ENCODE results near the gene NANOS2. TPM values are rescaled to one million over a fixed set of nuclear protein-coding genes. Genes with fewer than 3 reads are reported as not detected.

The NANOS2 gene
- total RNA-seq, 4 donors from 2014 or later: not detected

DNA sequence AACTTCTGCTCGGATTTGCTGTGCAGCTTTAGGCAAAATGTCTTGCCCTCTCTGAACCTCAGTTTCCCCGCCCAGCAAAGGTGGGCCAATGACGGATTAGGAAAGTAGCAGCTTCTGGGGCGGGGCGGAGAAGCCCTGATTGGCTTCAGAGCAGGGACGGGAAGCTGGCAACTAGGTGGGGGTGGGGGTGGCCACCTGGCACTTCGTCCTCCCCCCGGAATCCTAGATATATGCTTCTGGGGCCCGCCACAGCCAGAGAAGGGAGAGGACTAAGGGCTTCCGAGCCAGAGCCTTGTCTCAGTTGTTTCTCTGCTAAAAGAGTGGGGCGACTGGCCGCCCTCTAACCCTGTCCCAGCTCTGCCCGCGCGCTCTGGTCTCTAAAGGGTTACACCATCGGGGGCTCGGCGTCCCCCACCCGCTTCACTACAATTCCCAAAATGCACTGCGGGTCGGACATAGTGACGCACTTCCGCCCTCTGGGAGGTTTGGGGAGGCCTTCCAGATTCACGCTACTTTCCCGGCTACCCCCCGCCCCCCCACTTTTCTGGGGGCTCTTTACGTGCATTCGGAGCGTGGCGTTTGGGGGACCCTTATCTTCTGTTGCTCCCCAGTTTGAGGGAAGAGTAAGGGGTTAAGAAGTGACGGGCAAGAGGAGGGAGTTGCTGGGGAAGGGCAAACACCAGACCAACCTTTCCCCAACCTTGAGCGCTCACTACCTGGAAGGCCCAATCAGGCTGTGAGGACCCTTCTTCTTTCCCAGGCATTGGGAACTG, 28.0 kb downstream of the NANOS2 start:
- intact Hi-C loops (cut with DNase I; ENCODE audit: low total_unique reads): no loop called here

DNA sequence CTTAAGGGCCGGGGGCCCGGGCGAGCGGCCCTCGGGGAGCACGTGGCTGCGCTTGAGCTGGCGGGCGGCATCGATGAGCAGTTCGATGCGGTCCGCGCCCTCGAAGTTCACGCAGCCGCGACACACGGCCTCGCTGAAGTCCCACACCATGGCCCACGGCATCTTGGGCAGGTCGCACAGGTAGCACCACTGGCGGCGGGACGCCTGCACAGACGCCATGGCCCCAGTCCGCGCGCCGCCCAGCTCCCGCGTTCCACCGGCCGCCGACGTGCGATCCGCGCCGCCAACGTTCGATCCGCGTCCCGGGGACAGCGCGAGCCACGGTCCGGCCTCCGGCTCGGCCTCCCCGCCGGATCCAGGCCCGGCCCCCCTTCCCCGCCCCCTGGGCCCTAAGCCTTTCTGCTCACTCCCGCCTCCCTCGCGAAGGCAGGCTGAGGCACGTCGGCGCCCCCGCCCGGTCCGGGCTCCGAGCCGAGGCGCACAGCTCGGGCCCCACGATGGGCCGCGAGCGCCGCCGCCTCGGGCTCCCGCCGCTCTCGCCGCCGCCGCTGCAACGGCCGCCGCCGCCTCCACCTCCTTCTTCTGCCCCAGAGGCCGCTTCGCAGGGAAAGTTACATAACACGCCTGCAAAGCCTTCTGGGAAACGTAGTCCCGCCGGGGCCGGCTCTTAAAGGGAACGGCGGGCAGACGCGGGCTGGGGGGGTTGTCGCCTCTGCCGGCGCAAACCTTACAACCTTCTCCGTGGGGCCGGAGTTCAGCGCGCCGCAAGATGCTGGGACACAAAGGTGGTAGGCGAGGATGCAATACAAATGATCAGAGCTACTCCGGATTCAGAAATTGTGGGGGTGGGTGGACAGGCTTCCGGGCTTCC, 28.8 kb downstream of the NANOS2 start, which contains the start of gene IRF2BP1:
TSS of gene IRF2BP1 (minus strand) at position 586 of the 871 bp plus-strand sequence. CDS start at position 219, 367 bp downstream.
- intact Hi-C loops (cut with DNase I; ENCODE audit: low total_unique reads): no loop called here
- 1% methylated on average over 60 to 64 of the region's 107 CpGs for WGBS, 2 donors
- peak; percentile 91 to 99 for DNase-seq (ENCODE audit: low spot score in 2 of 2)
- H3K4me3 ChIP-seq (ENCODE audit: low read depth, poor library complexity, severe bottlenecking): peak within 1 kb of the TSS; percentile 51
- TF ChIP-seq, protein P1, sequence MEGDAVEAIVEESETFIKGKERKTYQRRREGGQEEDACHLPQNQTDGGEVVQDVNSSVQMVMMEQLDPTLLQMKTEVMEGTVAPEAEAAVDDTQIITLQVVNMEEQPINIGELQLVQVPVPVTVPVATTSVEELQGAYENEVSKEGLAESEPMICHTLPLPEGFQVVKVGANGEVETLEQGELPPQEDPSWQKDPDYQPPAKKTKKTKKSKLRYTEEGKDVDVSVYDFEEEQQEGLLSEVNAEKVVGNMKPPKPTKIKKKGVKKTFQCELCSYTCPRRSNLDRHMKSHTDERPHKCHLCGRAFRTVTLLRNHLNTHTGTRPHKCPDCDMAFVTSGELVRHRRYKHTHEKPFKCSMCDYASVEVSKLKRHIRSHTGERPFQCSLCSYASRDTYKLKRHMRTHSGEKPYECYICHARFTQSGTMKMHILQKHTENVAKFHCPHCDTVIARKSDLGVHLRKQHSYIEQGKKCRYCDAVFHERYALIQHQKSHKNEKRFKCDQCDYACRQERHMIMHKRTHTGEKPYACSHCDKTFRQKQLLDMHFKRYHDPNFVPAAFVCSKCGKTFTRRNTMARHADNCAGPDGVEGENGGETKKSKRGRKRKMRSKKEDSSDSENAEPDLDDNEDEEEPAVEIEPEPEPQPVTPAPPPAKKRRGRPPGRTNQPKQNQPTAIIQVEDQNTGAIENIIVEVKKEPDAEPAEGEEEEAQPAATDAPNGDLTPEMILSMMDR (IDR thresholded peaks at IDR 0.05): no peak
- no peak for TF ChIP-seq POLR2A (IDR thresholded peaks at IDR 0.05)

More for the DNA sequence above, 28.0 kb downstream of the NANOS2 start:
- TF ChIP-seq POLR2A (IDR thresholded peaks at IDR 0.05): no peak
- TF ChIP-seq, protein P1 (IDR thresholded peaks at IDR 0.05): no peak
- peak; percentile 89 to 98 for DNase-seq (ENCODE audit: low spot score in 2 of 2)
- 1 to 2% methylated on average over 32 of the region's 32 CpGs for WGBS, 2 donors
- H3K4me3 ChIP-seq (ENCODE audit: low read depth, poor library complexity, severe bottlenecking): peak overlapping the region; percentile 51

DNA sequence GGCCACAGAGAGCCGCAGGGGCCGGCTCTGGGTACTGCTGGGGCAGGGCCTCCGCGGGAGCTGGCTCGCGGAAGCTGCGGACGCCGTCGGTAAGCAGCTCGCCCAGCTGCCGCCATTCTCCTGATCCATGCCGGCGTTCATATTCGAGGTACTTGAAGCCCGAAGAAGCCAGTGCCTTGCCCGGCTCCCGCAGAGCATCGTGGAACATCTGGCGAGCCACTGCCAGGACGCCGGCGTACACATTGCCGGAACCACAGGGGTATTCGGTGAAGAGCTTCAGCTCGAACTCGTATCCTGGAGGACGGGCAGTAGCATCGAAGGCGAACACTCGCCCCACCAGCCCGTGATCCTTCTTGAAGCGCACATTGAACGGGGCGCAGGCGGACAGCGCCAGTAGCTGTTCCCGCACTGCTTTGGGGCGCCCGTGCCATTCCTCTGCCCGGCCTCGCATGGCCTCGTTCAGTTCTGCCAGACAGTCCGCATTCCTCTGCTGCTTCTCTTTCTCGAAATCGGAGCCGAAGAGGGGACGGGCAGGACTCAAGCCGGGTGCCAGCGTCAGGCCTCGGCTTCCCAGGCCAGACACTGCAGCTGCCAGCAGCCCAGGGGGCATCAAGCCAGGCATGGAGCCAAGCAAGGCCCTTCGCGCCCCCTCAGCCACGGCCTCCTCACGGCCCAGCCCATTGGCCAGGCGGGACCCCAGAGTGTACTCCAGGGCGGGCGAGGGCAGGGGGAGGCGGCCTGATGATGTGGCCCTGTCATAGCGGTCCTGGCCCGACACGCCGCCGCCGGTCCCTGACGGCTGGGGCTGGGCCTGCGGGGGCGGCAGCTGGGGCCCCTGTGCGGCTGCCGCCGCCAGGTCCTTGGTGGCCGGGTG, 29.7 kb downstream of the NANOS2 start:
- intact Hi-C loops (cut with DNase I; ENCODE audit: low total_unique reads): no loop called here
- WGBS, 2 donors: 65 to 74% methylated on average over 50 to 61 of the region's 72 CpGs
- no peak for DNase-seq (ENCODE audit: low spot score in 2 of 2)
- peak overlapping the region; percentile 51 for H3K4me3 ChIP-seq (ENCODE audit: low read depth, poor library complexity, severe bottlenecking)
- TF ChIP-seq, protein P1 (IDR thresholded peaks at IDR 0.05): no peak
- no peak for TF ChIP-seq POLR2A (IDR thresholded peaks at IDR 0.05)

DNA sequence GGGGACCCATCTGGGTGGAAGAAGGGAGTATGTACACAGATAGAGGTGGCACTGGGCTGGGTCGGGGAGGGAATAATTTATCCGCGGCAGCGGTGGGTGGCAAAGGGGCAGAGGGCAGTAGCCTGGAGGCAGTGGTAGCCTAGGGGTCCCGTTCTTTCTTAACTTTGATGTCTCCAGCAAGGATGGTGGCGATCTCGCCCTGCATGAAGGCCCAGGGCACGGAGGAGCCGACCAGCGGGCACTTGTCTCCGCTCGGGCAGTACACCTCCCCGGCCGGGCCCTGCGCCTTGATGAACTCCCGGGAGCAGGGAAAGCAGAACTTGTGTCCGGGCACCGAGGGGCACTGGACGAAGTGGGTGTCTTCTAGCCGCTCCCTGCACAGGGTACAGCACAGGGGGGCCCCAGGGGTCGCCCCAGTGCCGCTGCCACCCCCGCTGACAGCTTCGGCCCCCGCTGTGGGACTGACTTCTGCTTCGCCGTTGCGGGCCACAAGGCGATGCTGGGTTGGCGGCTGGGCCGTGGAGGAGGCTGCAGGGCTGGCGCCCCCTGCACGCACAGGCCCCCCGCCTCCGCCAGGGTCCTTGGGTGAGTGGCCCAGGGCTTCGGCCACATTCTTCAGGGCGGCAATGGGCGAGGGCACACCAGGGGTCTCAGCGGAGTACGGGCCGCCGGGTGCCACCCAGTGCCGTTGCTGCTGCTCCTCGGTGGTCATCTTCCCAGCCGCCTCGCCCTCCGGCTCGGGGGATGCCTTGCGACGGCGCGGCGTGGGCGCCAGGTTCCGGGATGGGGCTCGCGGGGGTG, 30.5 kb downstream of the NANOS2 start:
- WGBS, 2 donors: 86 to 94% methylated on average over 34 to 46 of the region's 57 CpGs
- no peak for DNase-seq (ENCODE audit: low spot score in 2 of 2)
- H3K4me3 ChIP-seq (ENCODE audit: low read depth, poor library complexity, severe bottlenecking): no peak overlapping the region
- TF ChIP-seq POLR2A (IDR thresholded peaks at IDR 0.05): no peak
- TF ChIP-seq, protein P1 (IDR thresholded peaks at IDR 0.05): no peak
- intact Hi-C loops (cut with DNase I; ENCODE audit: low total_unique reads): no loop called here

DNA sequence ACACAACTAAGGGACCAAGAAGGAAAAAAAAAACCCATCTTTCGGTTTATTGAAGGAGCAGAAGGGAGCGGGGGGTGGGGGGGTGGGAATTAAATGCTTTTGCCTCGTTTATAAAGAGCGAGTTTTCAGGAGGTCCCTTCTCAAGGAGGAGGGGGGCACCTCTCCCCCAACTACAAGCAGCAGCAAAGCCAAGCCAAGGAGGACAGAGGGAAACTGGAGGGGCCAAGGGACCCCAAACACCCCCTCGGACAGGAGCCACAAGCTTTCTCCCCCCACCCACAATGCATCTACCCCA, 31.0 kb downstream of the NANOS2 start:
- DNase-seq (ENCODE audit: low spot score in 2 of 2): no peak
- H3K4me3 ChIP-seq (ENCODE audit: low read depth, poor library complexity, severe bottlenecking): no peak overlapping the region
- intact Hi-C loops (cut with DNase I; ENCODE audit: low total_unique reads): no loop called here
- TF ChIP-seq POLR2A (IDR thresholded peaks at IDR 0.05): no peak
- TF ChIP-seq, protein P1 (IDR thresholded peaks at IDR 0.05): no peak
- WGBS, 2 donors: 20 to 31% methylated on average over 5 of the region's 5 CpGs
